T-helper 2 cell treated with Interferon-gamma antibody and Interleukin-4, amounts not matched to agents 100 ng/mL and 5 ng/mL, for 36 hours (primary cell): ENCODE measurements around the gene C4orf50. TPM values are rescaled to one million over a fixed set of nuclear protein-coding genes. Genes with fewer than 3 reads are reported as not detected.

ENCODE experiments used
- intact Hi-C: fragments of 100-400 bp; cut with micrococcal nuclease; formaldehyde crosslinking; loops from one replicate; pipeline ENCODE4 v1.15.1; 2023
- total RNA-seq: library from RNA; stranded (reverse); gene quantifications from 2 replicates; pipeline ENCODE4 v1.2.3, GENCODE V29; 2022

The C4orf50 gene
- total RNA-seq, 1 donor from 2014 or later, result 0.66 TPM

- intact Hi-C loops, result no loop called here
Measured at GRCh38 chr4:5924461-5925125, 93.6 kb downstream of the C4orf50 start.

GRCh38 chr4:5923376-5923775 lies 94.9 kb downstream of the C4orf50 start:
- intact Hi-C loops, result no loop called here

DNA sequence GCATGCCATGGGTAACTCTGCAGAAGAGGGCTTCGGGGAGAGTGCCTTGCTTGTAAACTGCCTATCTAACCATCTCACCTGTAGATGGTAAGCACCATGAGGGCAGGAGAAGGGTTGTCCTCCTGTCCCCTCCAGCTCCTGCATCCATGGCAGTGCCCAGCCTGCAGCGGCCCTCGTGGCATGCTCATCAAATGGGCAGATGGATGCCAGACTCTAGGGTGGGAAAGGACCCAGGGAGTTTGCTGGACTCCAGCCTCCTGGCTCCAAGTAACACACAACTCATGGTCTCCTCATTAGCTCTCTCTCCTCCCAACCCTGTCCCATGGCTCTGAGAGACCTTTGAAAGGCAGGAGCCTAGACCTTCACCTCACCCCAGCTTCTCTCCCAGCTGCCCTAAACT lies 95.7 kb downstream of the C4orf50 start:
- intact Hi-C loops, result no loop called here

- intact Hi-C loops, result no loop called here
Measured at GRCh38 chr4:5921981-5922380, 96.2 kb downstream of the C4orf50 start.

GRCh38 chr4:5921101-5921980 lies 96.9 kb downstream of the C4orf50 start:
- intact Hi-C loops, result no loop called here

DNA sequence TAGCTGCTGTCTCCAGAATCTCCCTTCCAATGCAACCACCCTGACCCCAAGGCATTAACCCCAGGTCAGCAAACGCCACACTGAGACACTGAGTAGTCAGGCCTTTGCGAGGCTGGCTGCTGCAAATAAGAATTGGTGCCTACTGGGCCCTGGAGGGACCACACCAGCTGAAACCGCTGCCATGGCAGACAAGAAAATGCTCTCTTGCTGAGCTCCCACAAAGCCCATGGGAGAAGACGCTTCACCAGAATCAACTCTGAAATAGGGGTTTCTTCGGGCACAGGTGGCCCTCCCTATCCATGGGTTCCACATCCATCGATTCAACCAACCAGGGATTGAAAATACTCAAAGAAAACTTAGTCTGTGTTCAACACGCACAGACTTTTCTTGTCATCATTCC lies 98.7 kb downstream of the C4orf50 start:
- intact Hi-C loops, result no loop called here

DNA sequence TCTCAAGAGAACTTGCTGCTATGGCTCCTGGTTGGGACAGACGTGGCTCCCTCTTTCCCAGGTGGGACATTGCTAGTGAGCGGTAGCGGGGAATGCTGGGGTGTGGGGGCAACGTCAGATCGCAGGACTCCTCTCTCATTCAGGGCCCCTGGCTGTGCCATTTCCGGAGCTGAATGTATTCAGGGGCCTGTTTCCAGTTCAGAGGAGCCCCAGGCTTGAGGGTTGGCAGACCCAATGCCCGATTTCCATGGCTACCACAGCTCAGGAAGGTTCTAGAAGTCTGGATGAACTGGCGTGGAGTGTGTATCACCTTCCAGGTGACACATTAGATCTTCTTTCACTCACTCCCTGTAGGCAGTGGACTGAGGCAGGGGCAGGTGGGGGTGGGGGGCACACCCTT lies 99.2 kb downstream of the C4orf50 start:
- intact Hi-C loops, result no loop called here

- intact Hi-C loops, result no loop called here
Measured at GRCh38 chr4:5918331-5918985, 99.8 kb downstream of the C4orf50 start.

- intact Hi-C loops, result no loop called here
Measured at GRCh38 chr4:5917672-5918071, 100.6 kb downstream of the C4orf50 start.

GRCh38 chr4:5916229-5916628 lies 102.0 kb downstream of the C4orf50 start:
- intact Hi-C loops, result no loop called here

DNA sequence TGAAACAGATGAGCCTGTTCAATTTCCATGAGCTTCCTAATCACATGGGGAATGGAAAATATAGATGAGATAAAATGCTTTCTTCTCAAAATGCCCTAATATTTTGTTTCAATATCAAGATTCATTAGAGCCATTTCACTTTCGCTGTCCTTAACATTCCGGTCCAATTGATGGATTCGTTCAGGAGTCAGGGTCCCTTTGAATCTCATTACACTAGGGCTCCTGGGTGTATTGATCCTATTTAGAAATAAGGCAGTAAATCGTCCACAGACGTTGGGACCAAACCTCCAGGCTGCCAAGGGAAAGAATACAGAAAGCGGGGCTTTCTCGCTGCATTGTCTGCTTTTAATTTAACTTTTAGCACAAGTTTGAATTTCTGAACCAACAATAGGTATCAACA lies 104.8 kb downstream of the C4orf50 start:
- intact Hi-C loops, result no loop called here

- intact Hi-C loops, result no loop called here
Measured at GRCh38 chr4:5912614-5913019, 105.6 kb downstream of the C4orf50 start.

DNA sequence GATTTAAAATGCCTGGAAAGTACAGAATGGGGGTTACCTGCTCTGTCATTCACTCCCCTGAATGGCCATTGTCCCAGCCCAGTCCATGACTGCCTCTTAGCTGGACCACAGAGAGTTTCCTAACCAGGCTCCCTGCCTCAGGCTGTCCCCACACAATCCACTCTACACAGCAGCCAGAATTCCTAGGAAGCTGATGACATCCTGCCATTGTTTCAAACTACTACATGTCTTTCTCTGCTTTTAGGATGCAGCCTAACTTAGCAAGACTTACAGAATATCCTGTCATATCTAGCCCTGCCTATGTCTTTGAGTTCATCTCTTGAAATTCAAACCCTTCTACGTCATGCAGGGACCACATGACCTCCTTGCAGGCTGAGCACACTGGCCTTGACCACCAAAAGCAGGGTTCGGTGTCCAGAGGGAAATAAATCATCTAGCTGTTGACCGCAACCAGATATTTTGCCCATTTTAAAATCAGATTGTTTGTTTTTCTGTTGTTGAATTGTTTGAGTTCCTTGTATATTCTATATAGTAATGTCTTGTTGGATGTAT lies 109.3 kb downstream of the C4orf50 start:
- intact Hi-C loops, result no loop called here

DNA sequence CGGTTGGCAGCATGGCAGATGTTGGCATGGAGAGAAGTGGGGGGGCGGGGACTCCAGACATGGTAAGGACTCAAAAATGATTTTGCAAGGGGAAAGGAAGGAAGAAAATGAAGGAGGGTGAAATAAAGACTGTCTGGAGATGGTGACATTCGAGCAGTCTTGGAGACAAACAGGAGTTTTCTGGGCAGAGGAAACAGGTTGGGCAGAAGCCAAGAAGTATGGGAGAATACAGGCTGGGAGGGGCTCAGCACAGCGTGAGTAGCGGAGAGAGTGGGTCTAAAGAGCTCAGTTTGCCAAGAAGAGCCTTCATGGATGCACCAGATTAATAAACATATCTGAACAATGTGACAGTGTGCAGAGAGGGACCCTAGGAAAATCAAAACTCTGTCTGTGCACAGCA lies 112.0 kb downstream of the C4orf50 start:
- intact Hi-C loops, result no loop called here

DNA sequence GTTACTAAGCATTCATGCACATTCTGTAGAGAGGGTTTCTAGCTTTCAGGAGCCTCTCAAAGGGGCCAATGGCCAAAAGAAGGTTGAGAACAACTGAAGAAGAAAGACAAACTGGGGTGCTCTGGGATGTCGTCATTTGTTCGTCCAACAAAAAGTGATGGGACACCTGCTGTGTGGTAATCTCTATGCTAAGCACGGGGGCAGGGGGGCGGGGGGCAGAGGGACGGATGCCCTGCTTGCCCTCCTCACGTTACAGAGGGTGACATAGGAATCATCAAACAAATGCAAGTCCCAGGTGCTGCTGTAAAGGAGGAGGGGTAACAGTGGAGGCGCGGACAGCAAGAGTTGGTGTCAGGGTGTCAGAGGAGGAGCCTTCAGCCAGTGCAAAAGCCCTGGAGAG lies 112.5 kb downstream of the C4orf50 start:
- intact Hi-C loops, result no loop called here

DNA sequence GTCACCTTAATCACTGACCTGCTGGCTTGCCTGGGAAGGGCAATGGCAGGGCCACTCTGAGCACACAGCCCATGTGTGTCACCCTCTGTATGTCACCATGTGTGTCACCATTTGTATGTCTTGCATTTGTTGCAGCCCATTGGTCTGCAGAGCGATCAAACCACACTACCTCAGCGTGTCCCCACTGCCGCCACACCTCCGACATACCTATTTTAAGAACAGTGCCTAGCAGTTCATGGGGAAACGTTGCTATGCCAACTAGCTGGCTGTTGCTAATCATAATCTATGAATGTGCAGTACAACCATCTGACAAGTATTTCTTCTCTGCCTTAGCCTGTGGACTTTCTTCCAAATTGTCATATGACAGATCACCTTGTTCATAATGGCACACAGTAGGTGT lies 117.4 kb downstream of the C4orf50 start:
- intact Hi-C loops, result no loop called here

DNA sequence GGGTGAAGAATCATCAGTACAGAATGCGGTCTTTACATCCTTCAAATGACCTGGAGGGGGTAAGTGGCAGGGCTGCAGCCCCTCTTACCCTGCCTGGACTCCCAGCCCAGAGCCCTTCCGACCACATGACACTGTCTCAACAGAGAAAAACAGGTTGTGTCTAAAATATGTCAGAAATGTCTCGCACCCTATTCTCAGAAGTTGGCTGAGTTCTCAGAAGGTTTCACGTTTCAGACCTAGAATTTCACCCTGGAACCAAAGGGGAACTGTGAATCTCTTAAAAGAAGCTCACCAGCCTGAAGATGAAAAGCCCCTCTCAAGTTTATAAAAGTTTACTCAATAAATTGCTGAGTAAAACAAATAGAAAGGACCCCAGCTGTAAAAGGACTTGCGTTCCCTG lies 118.3 kb downstream of the C4orf50 start:
- intact Hi-C loops, result no loop called here

- intact Hi-C loops, result no loop called here
Measured at GRCh38 chr4:5899396-5899795, 118.8 kb downstream of the C4orf50 start.

DNA sequence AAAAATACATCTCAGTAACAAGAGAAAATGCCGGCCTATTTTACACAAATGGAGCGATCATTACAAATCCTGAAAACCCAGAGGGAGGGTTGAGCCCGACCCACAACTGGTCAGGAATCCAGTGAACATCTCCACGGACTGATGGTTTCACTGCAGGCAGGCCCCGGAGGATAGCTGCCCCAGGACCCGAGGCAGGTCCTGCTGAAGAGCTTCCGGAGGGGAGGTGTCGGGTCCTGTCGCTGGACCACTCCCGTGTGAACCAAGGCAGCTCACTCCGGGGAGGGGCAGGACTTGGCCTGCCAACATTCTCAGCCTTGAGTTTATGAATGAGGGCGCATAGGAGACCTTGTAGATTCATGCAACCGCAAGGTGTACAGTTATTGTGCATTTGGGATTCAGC lies 120.6 kb downstream of the C4orf50 start:
- intact Hi-C loops, result no loop called here

- intact Hi-C loops, result no loop called here
Measured at GRCh38 chr4:5895287-5895686, 122.9 kb downstream of the C4orf50 start.

DNA sequence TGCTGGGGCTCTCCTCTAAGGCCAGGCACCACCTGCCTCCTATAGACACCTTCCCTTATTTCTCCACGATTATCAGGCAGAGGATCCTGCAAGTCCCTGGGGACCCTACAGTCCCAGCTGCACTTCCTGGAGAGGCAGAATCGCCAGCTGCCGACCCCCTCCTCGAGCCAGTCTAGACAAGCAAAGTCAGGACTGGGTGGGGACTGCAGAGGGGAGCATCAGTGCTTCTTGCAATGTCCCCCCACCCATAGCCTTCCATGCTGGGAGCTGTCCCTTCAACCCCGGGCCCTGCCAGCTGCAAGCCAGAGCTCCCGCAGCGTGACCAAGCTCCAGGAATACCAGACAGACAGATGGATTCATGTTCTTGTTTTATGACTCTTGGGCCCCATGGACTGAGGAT lies 124.0 kb downstream of the C4orf50 start:
- intact Hi-C loops, result loop anchor here (5.0 kb wide), 1 partner anchor 1027 kb away; no protein-coding TSS in a partner anchor

DNA sequence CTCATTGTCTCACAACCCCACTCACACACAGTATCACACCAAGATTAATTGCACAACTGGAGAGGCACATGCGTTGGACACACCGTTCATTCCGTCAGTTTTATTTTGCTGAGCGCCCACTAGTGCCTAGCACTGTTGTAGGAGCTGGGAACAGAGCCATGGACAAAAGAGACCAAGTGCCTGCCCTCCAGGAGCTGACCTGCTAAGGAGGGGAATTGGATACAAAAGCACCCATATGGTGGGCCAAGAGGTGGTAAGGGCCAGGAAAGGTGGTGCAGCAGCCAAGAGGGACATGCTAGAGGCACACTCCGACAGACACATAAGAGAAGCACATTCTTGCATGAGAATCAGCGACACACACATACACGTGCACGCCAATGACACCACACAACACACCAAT lies 124.6 kb downstream of the C4orf50 start:
- intact Hi-C loops, result loop anchor here (5.0 kb wide), 1 partner anchor 1026 kb away; no protein-coding TSS in a partner anchor
